Mesendoderm (in vitro differentiated cells): Measurements from ENCODE around the gene ATXN10.

Source experiments
- DNase-seq: peaks from one replicate; pipeline ENCODE4 v3.0.0; 2013
- H2AK5ac ChIP-seq: 2 replicates; pipeline ENCODE4 v1.6.1; 2013; ENCODE audit warnings: low read length, inconsistent platforms
- H2BK120ac ChIP-seq: 2 replicates; pipeline ENCODE4 v1.6.1; 2013; ENCODE audit warnings: low read depth, mild to moderate bottlenecking, low read length, moderate library complexity, mixed read lengths
- H2BK15ac ChIP-seq: replicated peaks from 2 replicates; pipeline ENCODE4 v1.6.1; 2013; ENCODE audit warnings: low read depth, mild to moderate bottlenecking, moderate library complexity
- H2BK5ac ChIP-seq: 2 replicates; pipeline ENCODE4 v1.6.1; 2013; ENCODE audit warnings: low read length, inconsistent platforms
- H3K18ac ChIP-seq: 2 replicates; pipeline ENCODE4 v1.6.1; 2013; ENCODE audit warnings: mild to moderate bottlenecking, low read length, mixed read lengths
- H3K23ac ChIP-seq: one replicate; pipeline ENCODE4 v1.6.1; 2013; ENCODE audit warnings: low read length
- H3K27ac ChIP-seq: 2 replicates; pipeline ENCODE4 v1.5.1; 2013; ENCODE audit warnings: low read depth, mild to moderate bottlenecking, inconsistent platforms, low read length, moderate library complexity
- H3K27me3 ChIP-seq: 2 replicates; pipeline ENCODE4 v1.6.1; 2013; ENCODE audit warnings: low read length, control low read depth, mild to moderate bottlenecking, inconsistent platforms; ENCODE audit not compliant: insufficient read depth, poor library complexity
- H3K36me3 ChIP-seq: 2 replicates; pipeline ENCODE4 v1.6.1; 2013; ENCODE audit warnings: low read length, inconsistent platforms; ENCODE audit not compliant: control insufficient read depth, insufficient read depth
- H3K4ac ChIP-seq: one replicate; pipeline ENCODE4 v1.6.1; 2013; ENCODE audit warnings: low read depth, mild to moderate bottlenecking, low read length, moderate library complexity
- H3K4me1 ChIP-seq: 2 replicates; pipeline ENCODE4 v1.6.1; 2013; ENCODE audit warnings: low read depth, low read length, inconsistent platforms; ENCODE audit not compliant: control insufficient read depth
- H3K4me2 ChIP-seq: 2 replicates; pipeline ENCODE4 v1.6.1; 2013; ENCODE audit warnings: low read length
- H3K4me3 ChIP-seq: 2 replicates; pipeline ENCODE4 v1.5.1; 2013; ENCODE audit warnings: mild to moderate bottlenecking, low read length
- H3K56ac ChIP-seq: one replicate; pipeline ENCODE4 v1.6.1; 2013; ENCODE audit warnings: low read length
- H3K79me1 ChIP-seq: 2 replicates; pipeline ENCODE4 v1.6.1; 2013; ENCODE audit warnings: low read length, inconsistent platforms
- H3K79me2 ChIP-seq: 2 replicates; pipeline ENCODE4 v1.6.1; 2013; ENCODE audit warnings: mild to moderate bottlenecking, low read length; ENCODE audit not compliant: control insufficient read depth, insufficient read depth
- H3K9ac ChIP-seq: 2 replicates; pipeline ENCODE4 v1.6.1; 2013; ENCODE audit warnings: low read length, inconsistent platforms
- H4K5ac ChIP-seq: one replicate; pipeline ENCODE4 v1.6.1; 2013; ENCODE audit warnings: low read length
- H4K8ac ChIP-seq: one replicate; pipeline ENCODE4 v1.6.1; 2013; ENCODE audit warnings: low read depth, mild to moderate bottlenecking, control low read depth, low read length, moderate library complexity
- WGBS: extraction: QIAGEN DNeasy Blood & Tissue Kit; methylation state at CpG from one replicate; pipeline ENCODE4 v1.1.7; 2013; ENCODE audit warnings: low lambda C conversion rate, missing lambda C conversion rate; ENCODE audit not compliant: insufficient coverage; ENCODE audit errors: extremely low coverage; 5-methylcytosine and 5-hydroxymethylcytosine counted together

The ATXN10 gene

GRCh38 chr22:45878051-45878781 lies 206.6 kb downstream of the ATXN10 start:
- no peaks in the 10 kb centered on the region for H3K79me2 ChIP-seq
- no peak overlapping the region for H3K27ac ChIP-seq
- H3K27me3 ChIP-seq: peaks cover 20% of the 10 kb centered on the region
- H3K4me1 ChIP-seq: peaks cover 2% of the 10 kb centered on the region
- H3K23ac ChIP-seq: no peak overlapping the region
- no peak overlapping the region for H3K56ac ChIP-seq
- H3K18ac ChIP-seq: no peak overlapping the region
- H2BK120ac ChIP-seq: no peak overlapping the region
- no peak overlapping the region for H4K8ac ChIP-seq
- no peaks in the 10 kb centered on the region for H3K36me3 ChIP-seq
- H3K9ac ChIP-seq: no peak overlapping the region
- peak; percentile 38 for DNase-seq
- H4K5ac ChIP-seq: no peak overlapping the region
- H2BK15ac ChIP-seq: no peak overlapping the region
- no peak overlapping the region for H3K4me2 ChIP-seq
- no peak overlapping the region for H2BK5ac ChIP-seq
- H3K4me3 ChIP-seq: no peak overlapping the region
- H3K4ac ChIP-seq: no peak overlapping the region
- H3K79me1 ChIP-seq: no peaks in the 10 kb centered on the region
- H2AK5ac ChIP-seq: no peak overlapping the region
- no CpG with 5 or more reads among the region's 25 CpGs for WGBS

DNA sequence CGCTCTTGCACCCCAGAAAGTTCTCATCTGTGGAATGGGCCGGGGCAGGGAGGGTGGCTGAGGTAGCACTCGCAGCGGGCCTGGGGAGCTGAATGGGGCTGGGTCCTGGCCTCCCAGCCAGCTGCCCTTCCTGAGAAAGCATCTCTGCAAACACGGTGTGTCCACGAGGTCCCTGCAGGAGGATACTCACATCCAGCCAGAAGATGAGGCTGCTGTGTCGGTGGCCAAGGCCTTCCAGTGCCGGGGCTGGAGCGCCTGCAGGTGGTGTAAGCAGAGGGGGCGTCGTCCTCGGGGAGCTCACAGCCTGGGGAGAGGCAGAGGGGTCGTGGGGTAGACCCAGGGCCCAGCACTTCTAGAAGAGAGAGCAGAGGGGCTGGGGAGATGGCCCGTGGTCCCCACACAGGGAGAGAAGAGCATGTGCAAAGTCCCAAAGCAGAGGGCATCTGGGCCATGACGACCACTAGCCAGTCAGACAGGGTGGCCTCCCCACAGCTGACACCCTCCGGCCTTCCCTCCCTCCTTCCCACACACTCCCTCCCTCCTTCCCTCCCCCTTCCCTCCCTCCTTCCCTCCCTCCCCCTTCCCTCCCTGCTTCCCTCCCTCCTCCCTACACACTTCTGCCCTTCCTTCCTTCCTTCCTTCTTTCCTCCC lies 207.4 kb downstream of the ATXN10 start:
- Histone ChIP-seq H3K79me1 (no peaks in the 10 kb centered on the region), H2AK5ac (no peak overlapping the region), H2BK120ac (no peak overlapping the region), H3K9ac (no peak overlapping the region), H3K4ac (no peak overlapping the region), H2BK15ac (no peak overlapping the region), H3K4me3 (no peak overlapping the region), H3K79me2 (no peaks in the 10 kb centered on the region), H3K4me1 (peaks cover 2% of the 10 kb centered on the region), H3K18ac (no peak overlapping the region), H3K56ac (no peak overlapping the region), H3K27ac (no peak overlapping the region), H3K23ac (no peak overlapping the region), H4K8ac (no peak overlapping the region), H3K36me3 (no peaks in the 10 kb centered on the region), H4K5ac (no peak overlapping the region), H3K27me3 (peaks cover 20% of the 10 kb centered on the region), H3K4me2 (no peak overlapping the region), H2BK5ac (no peak overlapping the region)
- WGBS: no CpG with 5 or more reads among the region's 16 CpGs
- no peak for DNase-seq

DNA sequence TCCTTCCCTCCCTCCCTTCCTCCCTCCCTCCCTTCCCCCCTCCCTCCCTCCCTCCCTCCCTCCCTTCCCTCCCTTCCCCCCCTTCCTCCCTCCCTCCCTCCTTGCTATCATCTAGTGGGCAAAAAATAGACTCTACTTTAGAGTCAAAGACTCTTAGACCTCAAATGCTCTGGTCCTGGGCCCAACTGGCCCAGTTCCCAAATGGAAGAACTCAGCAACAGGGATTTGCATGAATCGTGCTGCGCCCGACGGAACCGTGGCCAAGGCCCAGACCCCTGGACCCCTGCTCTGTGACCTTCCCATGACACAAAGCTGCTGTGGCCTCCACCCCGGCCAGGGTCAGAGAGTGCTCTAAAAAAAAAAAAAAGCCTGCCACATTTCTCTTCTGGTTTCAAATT lies 207.9 kb downstream of the ATXN10 start:
- Histone ChIP-seq H3K23ac (no peak overlapping the region), H3K36me3 (no peaks in the 10 kb centered on the region), H2BK15ac (no peak overlapping the region), H2BK120ac (no peak overlapping the region), H3K27me3 (peaks cover 20% of the 10 kb centered on the region), H4K8ac (no peak overlapping the region), H3K56ac (no peak overlapping the region), H3K79me2 (no peaks in the 10 kb centered on the region), H3K18ac (no peak overlapping the region), H3K9ac (no peak overlapping the region), H3K4me2 (no peak overlapping the region), H2AK5ac (no peak overlapping the region), H3K4ac (no peak overlapping the region), H4K5ac (no peak overlapping the region), H3K4me1 (peaks cover 2% of the 10 kb centered on the region), H2BK5ac (no peak overlapping the region), H3K79me1 (no peaks in the 10 kb centered on the region), H3K4me3 (no peak overlapping the region), H3K27ac (no peak overlapping the region)
- WGBS: no CpG with 5 or more reads among the region's 6 CpGs
- DNase-seq: no peak

- Histone ChIP-seq H3K36me3 (no peaks in the 10 kb centered on the region), H3K4ac (no peak overlapping the region), H3K9ac (no peak overlapping the region), H3K79me1 (no peaks in the 10 kb centered on the region), H3K4me1 (peaks cover 2% of the 10 kb centered on the region), H4K8ac (no peak overlapping the region), H2AK5ac (no peak overlapping the region), H3K4me3 (no peak overlapping the region), H3K27me3 (peaks cover 20% of the 10 kb centered on the region), H4K5ac (no peak overlapping the region), H3K56ac (no peak overlapping the region), H2BK15ac (no peak overlapping the region), H3K27ac (no peak overlapping the region), H3K79me2 (no peaks in the 10 kb centered on the region), H3K23ac (no peak overlapping the region), H3K18ac (no peak overlapping the region), H2BK120ac (no peak overlapping the region), H3K4me2 (no peak overlapping the region), H2BK5ac (no peak overlapping the region)
- no peak for DNase-seq
- no CpG with 5 or more reads among the region's 22 CpGs for WGBS
These were observed 208.6 kb downstream of the ATXN10 start for GRCh38 chr22:45880091-45880715.

GRCh38 chr22:45880716-45881523 lies 209.3 kb downstream of the ATXN10 start:
- Histone ChIP-seq H3K56ac (no peak overlapping the region), H4K8ac (no peak overlapping the region), H2AK5ac (no peak overlapping the region), H3K23ac (no peak overlapping the region), H3K4me2 (no peak overlapping the region), H3K79me1 (no peaks in the 10 kb centered on the region), H4K5ac (no peak overlapping the region), H3K9ac (no peak overlapping the region), H3K27me3 (peaks cover 20% of the 10 kb centered on the region), H3K4me3 (no peak overlapping the region), H2BK15ac (no peak overlapping the region), H2BK120ac (no peak overlapping the region), H3K27ac (no peak overlapping the region), H3K36me3 (no peaks in the 10 kb centered on the region), H3K4ac (no peak overlapping the region), H3K18ac (no peak overlapping the region), H2BK5ac (no peak overlapping the region), H3K4me1 (peaks cover 2% of the 10 kb centered on the region), H3K79me2 (no peaks in the 10 kb centered on the region)
- WGBS: no CpG with 5 or more reads among the region's 49 CpGs
- no peak for DNase-seq
